ENCODE data around the gene COL23A1. TPM values are rescaled to one million over a fixed set of nuclear protein-coding genes. Genes with fewer than 3 reads are reported as not detected.

Gene COL23A1
- total and polyA plus RNA-seq, 2 of the 13 experiments (the other 11 are each of a cell fraction or from before 2014, with no cell fraction given), result not detected

- ChIA-PET POLR2A (no interaction called here), CTCF (ENCODE audit: low intra/inter-chr PET ratio, low total read pairs) (no interaction called here)
- intact Hi-C loops (cut with micrococcal nuclease; ENCODE audit: unreplicated experiment), result no loop called here
- H3K9me3 ChIP-seq (ENCODE audit: low read length), result no peaks in the 10 kb centered on the region
- WGBS (ENCODE audit: low lambda C conversion rate), result 55% methylated on average over 10 of the region's 11 CpGs
- no peak overlapping the region for H3K27ac ChIP-seq (ENCODE audit: extremely low read length, insufficient read depth, low read length)
- no peak overlapping the region for H3K4me2 ChIP-seq (ENCODE audit: low read depth, low read length)
- no peak overlapping the region for H3K9ac ChIP-seq (ENCODE audit: insufficient read depth, low read depth, low read length)
- 0 out of 2 replicates have a peak, but pooled peaks cover under 1% of the 10 kb centered on the region for H3K4me1 ChIP-seq (ENCODE audit: insufficient read depth, low read length)
- FAIRE-seq (no peak), DNase-seq (ENCODE audit: low spot score) (no peak), ATAC-seq (no peak)
- H3K27me3 ChIP-seq (ENCODE audit: control insufficient read depth in 1 of 2, insufficient read depth in 2 of 2, low read length in 2 of 2), result peaks cover 3 to 6% of the 10 kb centered on the region in 2 experiments; a peak in 3 of 5 replicates
- in situ Hi-C loops (cut with HindIII; ENCODE audit: extremely low pct_ligation_motif_present, low pct_unique_long_range_greater_than_20kb), result no loop called here
- H2AFZ ChIP-seq (ENCODE audit: low read length), result no peak overlapping the region
- H4K20me1 ChIP-seq (ENCODE audit: insufficient read depth, low read length), result no peaks in the 10 kb centered on the region
- H3K79me2 ChIP-seq (ENCODE audit: insufficient read depth, low read length), result no peaks in the 10 kb centered on the region
- no TSS peak for BruUV-seq (replicated peaks)
- H3K4me3 ChIP-seq (replicated peaks in 1 of 3; ENCODE audit: insufficient read depth in 1 of 3, low read depth in 2 of 3, low read length in 3 of 3), result no peak overlapping the region
- H3K36me3 ChIP-seq (replicated peaks in 1 of 2; ENCODE audit: control insufficient read depth in 1 of 2, insufficient read depth in 2 of 2, low read length in 2 of 2), result no peaks in the 10 kb centered on the region
- TF ChIP-seq, protein P1, sequence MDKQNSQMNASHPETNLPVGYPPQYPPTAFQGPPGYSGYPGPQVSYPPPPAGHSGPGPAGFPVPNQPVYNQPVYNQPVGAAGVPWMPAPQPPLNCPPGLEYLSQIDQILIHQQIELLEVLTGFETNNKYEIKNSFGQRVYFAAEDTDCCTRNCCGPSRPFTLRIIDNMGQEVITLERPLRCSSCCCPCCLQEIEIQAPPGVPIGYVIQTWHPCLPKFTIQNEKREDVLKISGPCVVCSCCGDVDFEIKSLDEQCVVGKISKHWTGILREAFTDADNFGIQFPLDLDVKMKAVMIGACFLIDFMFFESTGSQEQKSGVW (CRISPR knock-in tag; IDR thresholded peaks at IDR 0.05; ENCODE audit: borderline replicate concordance), result no peak
- TF ChIP-seq, protein P2, sequence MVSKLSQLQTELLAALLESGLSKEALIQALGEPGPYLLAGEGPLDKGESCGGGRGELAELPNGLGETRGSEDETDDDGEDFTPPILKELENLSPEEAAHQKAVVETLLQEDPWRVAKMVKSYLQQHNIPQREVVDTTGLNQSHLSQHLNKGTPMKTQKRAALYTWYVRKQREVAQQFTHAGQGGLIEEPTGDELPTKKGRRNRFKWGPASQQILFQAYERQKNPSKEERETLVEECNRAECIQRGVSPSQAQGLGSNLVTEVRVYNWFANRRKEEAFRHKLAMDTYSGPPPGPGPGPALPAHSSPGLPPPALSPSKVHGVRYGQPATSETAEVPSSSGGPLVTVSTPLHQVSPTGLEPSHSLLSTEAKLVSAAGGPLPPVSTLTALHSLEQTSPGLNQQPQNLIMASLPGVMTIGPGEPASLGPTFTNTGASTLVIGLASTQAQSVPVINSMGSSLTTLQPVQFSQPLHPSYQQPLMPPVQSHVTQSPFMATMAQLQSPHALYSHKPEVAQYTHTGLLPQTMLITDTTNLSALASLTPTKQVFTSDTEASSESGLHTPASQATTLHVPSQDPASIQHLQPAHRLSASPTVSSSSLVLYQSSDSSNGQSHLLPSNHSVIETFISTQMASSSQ (IDR thresholded peaks at IDR 0.05; ENCODE audit: low read depth), result no peak
- TF ChIP-seq, protein P2 (CRISPR knock-in tag; IDR thresholded peaks at IDR 0.05; ENCODE audit: borderline replicate concordance), result no peak
- TF ChIP-seq BRCA1 (CRISPR knock-in tag; IDR thresholded peaks at IDR 0.05) (no peak), AHR (CRISPR knock-in tag; IDR thresholded peaks at IDR 0.05) (no peak), ELK4 (CRISPR knock-in tag; IDR thresholded peaks at IDR 0.05; ENCODE audit: borderline replicate concordance) (no peak), ZNF616 (CRISPR knock-in tag; IDR thresholded peaks at IDR 0.05; ENCODE audit: low read depth) (no peak), HOXA5 (CRISPR knock-in tag; IDR thresholded peaks at IDR 0.05) (no peak), PCBP2 (optimal IDR thresholded peaks at IDR 0.05; ENCODE audit: low read depth, low read length, poor library complexity, severe bottlenecking) (no peak), ZNF232 (CRISPR knock-in tag; IDR thresholded peaks at IDR 0.05; ENCODE audit: borderline replicate concordance) (no peak), ATF7 (IDR thresholded peaks at IDR 0.05) (no peak), ATF7 (CRISPR knock-in tag; IDR thresholded peaks at IDR 0.05) (no peak), ZNF331 (CRISPR knock-in tag; IDR thresholded peaks at IDR 0.05) (no peak), ZNF30 (CRISPR knock-in tag; IDR thresholded peaks at IDR 0.05) (no peak)
- TF ChIP-seq, protein P3, sequence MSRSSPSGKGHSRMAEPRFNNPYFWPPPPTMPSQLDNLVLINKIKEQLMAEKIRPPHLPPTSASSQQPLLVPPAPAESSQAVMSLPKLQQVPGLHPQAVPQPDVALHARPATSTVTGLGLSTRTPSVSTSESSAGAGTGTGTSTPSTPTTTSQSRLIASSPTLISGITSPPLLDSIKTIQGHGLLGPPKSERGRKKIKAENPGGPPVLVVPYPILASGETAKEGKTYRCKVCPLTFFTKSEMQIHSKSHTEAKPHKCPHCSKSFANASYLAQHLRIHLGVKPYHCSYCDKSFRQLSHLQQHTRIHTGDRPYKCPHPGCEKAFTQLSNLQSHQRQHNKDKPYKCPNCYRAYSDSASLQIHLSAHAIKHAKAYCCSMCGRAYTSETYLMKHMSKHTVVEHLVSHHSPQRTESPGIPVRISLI (CRISPR knock-in tag; IDR thresholded peaks at IDR 0.05; ENCODE audit: borderline replicate concordance), result no peak
- TF ChIP-seq, protein P4, sequence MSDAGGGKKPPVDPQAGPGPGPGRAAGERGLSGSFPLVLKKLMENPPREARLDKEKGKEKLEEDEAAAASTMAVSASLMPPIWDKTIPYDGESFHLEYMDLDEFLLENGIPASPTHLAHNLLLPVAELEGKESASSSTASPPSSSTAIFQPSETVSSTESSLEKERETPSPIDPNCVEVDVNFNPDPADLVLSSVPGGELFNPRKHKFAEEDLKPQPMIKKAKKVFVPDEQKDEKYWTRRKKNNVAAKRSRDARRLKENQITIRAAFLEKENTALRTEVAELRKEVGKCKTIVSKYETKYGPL (CRISPR knock-in tag; IDR thresholded peaks at IDR 0.05), result no peak
- TF ChIP-seq, protein P5, sequence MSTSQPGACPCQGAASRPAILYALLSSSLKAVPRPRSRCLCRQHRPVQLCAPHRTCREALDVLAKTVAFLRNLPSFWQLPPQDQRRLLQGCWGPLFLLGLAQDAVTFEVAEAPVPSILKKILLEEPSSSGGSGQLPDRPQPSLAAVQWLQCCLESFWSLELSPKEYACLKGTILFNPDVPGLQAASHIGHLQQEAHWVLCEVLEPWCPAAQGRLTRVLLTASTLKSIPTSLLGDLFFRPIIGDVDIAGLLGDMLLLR (CRISPR knock-in tag; IDR thresholded peaks at IDR 0.05), result no peak
Measured at GRCh38 chr5:178392931-178393394, 197.2 kb downstream of the COL23A1 start.
